GM20431 (cell line): ENCODE data around the gene RETREG3.
"Not testable (repeated sequence)": the region's sequence is repeated elsewhere in the genome, so short reads cannot be mapped to it uniquely, and the experiment has no call there.

Experiments used
- in situ Hi-C: fragments of 300-500 bp; cut with MseI, MboI; formaldehyde crosslinking; loops from one replicate; pipeline ENCODE4 v1.15.0; 2020; ENCODE audit warnings: low sequenced_read_pairs; ENCODE audit not compliant: unreplicated experiment

Gene RETREG3

GRCh38 chr17:42555122-42555622, 54.0 kb downstream of the RETREG3 start:
- in situ Hi-C loops = no loop called here

DNA sequence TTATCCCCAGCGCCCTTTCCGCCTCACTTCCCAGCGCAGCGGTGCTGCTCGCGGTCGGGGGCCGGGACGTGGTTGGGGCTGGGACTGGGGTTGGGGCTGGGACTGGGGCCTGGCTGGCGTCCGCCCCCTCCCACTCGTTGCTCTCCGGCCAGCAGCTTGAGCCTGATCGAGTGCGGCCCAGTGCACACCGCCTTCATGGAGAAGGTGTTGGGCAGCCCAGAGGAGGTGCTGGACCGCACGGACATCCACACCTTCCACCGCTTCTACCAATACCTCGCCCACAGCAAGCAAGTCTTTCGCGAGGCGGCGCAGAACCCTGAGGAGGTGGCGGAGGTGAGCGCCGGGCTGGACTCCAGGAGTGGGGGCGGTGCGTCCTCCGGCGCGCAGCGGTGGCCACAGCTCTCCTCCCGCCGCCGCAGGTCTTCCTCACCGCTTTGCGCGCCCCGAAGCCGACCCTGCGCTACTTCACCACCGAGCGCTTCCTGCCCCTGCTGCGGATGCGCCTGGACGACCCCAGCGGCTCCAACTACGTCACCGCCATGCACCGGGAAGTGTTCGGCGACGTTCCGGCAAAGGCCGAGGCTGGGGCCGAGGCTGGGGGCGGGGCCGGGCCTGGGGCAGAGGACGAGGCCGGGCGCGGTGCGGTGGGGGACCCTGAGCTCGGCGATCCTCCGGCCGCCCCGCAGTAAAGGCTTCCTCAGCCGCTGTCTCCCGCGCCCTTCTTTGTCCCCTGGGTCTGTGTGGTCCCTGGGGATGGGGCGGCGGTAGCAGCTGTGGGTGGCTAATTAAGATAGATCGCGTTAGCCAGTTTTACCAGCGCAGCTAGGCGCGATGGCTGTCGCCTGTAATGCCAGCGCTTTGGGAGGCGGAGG, 54.7 kb downstream of the RETREG3 start:
- in situ Hi-C loops = no loop called here

- in situ Hi-C loops = no loop called here
These were observed 55.3 kb downstream of the RETREG3 start for GRCh38 chr17:42553866-42554249.

GRCh38 chr17:42553161-42553818, 55.9 kb downstream of the RETREG3 start:
- in situ Hi-C loops = no loop called here

GRCh38 chr17:42552736-42553135, 56.4 kb downstream of the RETREG3 start, which contains the start of gene HSD17B1:
Gene HSD17B1, plus strand, starts transcription at chr17:42552923. Its CDS starts 11 bp downstream, at chr17:42552934.
- in situ Hi-C loops = not testable (repeated sequence)

- in situ Hi-C loops = no loop called here
These were observed 60.0 kb downstream of the RETREG3 start for GRCh38 chr17:42548993-42549755.

- in situ Hi-C loops = no loop called here
These were observed 60.9 kb downstream of the RETREG3 start for GRCh38 chr17:42548070-42548837.

DNA sequence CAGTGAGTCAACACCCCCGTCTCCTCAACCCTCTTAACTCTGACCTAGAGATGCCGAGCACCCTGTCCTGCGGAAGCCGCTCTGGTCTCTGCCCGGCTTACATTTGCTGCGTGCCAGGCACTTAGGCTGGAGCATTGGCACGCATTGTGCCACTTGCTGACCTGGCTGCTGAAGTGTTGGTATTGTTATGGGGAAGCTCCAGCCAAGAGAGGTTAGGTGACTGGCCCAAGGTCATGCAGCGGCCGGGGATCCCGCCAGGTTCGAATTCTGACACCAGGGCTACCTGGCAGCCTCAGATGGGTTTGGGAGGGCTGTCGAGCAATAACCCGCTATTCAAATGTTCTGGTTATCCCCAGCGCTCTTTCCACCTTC, 61.5 kb downstream of the RETREG3 start:
- in situ Hi-C loops = no loop called here

- in situ Hi-C loops = no loop called here
These were observed 62.1 kb downstream of the RETREG3 start for GRCh38 chr17:42547001-42547461.

GRCh38 chr17:42545755-42546505, 63.2 kb downstream of the RETREG3 start:
- in situ Hi-C loops = not testable (repeated sequence)

DNA sequence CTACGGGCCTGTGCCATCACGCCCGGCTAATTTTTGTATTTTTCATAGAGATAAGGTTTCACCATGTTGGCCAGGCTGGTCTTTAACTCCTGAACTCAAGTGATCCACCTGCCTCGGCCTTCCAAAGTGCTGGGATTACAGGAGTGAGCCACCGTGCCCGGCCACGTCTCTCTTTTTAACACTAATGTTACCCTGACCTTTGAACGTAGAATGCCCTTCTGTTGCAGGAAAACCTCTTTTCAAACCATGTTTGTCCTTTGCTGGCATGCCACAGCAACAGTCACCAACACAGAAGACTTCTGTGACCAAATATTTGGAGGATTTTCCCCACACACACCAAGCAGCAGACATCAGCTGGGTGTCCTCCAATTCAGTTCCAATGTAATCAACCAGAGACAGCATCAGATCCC, 64.3 kb downstream of the RETREG3 start:
- in situ Hi-C loops = no loop called here

- in situ Hi-C loops = no loop called here
These were observed 65.7 kb downstream of the RETREG3 start for GRCh38 chr17:42543190-42544079.

DNA sequence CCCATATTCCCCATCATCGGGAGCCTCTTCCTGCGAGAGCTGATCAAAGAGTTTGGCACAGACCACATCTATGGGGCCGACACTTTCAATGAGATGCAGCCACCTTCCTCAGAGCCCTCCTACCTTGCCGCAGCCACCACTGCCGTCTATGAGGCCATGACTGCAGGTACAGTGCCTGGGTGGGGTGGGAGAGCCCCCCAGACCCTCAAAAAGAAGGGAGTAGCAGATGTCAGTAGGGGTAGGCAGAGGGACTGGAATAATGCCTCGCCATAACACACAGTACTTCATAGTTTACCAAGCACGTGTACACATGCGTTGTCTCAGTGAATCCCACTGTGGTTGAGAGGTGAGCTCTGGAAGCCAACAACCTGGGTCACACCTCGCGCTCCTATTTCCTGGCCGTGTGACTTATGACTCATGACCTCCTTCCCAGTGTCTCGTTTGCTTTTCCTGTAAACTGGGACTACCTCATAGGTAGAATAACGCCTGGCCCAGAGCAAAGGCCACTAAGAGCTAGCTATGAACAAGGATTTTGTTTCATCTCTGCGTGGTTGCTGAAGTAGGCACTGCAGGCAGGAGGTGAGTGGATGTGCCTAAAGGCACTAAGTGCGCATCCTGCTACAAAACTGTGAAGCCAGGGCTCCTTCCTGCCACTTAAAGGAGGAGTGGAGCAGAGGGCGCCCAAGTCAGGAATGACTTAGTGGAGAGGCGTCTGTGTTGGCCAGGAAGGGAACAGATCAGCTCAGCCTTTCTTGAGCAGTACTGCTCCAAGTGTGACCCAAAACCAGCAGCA, 67.9 kb downstream of the RETREG3 start:
- in situ Hi-C loops = no loop called here

DNA sequence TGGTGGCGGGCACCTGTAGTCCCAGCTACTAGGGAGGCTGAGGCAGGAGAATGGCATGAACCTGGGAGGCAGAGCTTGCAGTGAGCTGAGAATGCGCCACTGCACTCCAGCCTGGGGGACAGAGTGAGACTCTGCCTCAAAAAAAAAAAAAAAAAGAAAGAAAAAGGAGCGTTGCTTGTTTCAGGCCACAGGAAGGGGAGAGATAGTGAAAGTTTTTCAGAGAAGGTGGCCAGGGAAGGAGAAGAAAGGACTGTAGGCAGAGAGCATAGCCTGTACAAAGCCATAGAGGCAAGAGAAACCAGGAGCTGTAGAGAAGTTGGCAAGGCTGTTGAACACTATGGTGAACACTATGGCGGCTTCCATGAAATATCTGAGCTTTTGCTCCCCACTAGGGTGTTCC, 68.6 kb downstream of the RETREG3 start:
- in situ Hi-C loops = not testable (repeated sequence)

DNA sequence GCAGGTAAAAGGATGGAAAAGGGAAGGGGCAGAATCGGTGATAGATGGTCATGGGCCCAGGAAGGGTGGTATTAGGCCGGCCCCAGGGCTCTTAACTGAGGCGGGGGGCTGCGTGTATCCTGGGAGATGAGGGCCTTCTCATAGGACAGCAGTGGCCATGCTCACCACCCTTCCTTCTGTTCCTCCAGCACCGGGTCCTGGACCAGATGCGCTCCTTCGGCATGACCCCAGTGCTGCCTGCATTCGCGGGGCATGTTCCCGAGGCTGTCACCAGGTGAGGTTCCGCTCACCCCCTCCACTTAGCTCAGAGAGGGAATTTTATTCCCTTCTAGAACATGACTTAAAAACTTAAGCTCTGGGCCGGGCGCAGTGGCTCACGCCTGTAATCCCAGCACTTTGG, 70.7 kb downstream of the RETREG3 start:
- in situ Hi-C loops = no loop called here

GRCh38 chr17:42537826-42538451, 71.2 kb downstream of the RETREG3 start:
- in situ Hi-C loops = no loop called here
